K562 (cell line): ENCODE measurements around the gene HDAC9. TPM values are rescaled to one million over a fixed set of nuclear protein-coding genes. Genes with fewer than 3 reads are reported as not detected.

Experiments
- ATAC-seq: fragments of 200-7000 bp; cut with Tn5 transposase; 3 replicates; pipeline ENCODE4 v1.9.1; 2020; ENCODE audit warnings: moderate library complexity
- BruUV-seq: library from RNA; stranded (reverse); fragments of 400-500 nt; replicated peaks from 2 replicates; lab custom pipeline; 2021; lab: Mats Ljungman, UMichigan
- CTCF ChIA-PET: fragments of 300-600 bp; formaldehyde crosslinking; extraction: SDS; loops from one replicate; lab custom pipeline; 2021; ENCODE audit warnings: low intra/inter-chr PET ratio; lab: Yijun Ruan, JAX
- POLR2A ChIA-PET: fragments of 300-600, 350-650 bp; sonication (Branson Sonifier 250); formaldehyde crosslinking; extraction: SDS; loops from one replicate; lab custom pipeline; 2021; ENCODE audit warnings: antibody characterized with exemption, inconsistent platforms; lab: Yijun Ruan, JAX
- DNase-seq, 4 experiments: peaks; one replicate each; pipeline versions ENCODE4 v3.0.0 to v3.0.0-alpha.2; 2011 to 2018; ENCODE audit warnings: low spot score in 3 of 4, mixed read lengths in 3 of 4; ENCODE audit errors: extremely low read depth in 1 of 4
- FAIRE-seq: peaks from 2 replicates; lab custom pipeline; 2011; peaks lifted over from hg19 to GRCh38; lab: Jason Lieb, UNC
- H2AFZ ChIP-seq: 2 replicates; pipeline ENCODE4 v1.6.0; 2011; ENCODE audit warnings: low read depth, low read length, control low read depth, inconsistent platforms
- H3K27ac ChIP-seq: fragments of 200-600 bp; 3 replicates; pipeline ENCODE4 v1.8.0; 2011; ENCODE audit warnings: low read depth, mild to moderate bottlenecking, control low read depth, inconsistent platforms, low read length, moderate library complexity, mixed read lengths; ENCODE audit errors: extremely low read depth
- H3K27me3 ChIP-seq, 2 experiments: fragments of 300-600 bp in 1 of 2; 2 replicates in 1 of 2; 3 replicates in 1 of 2; pipeline versions ENCODE4 v1.6.0 to v1.8.0; 2011; ENCODE audit warnings: inconsistent platforms in 2 of 2, low read length in 2 of 2, mild to moderate bottlenecking in 1 of 2, mixed read lengths in 1 of 2, moderate library complexity in 1 of 2; ENCODE audit not compliant: control insufficient read depth in 2 of 2, insufficient read depth in 2 of 2
- H3K36me3 ChIP-seq: fragments of 300-600 bp; 3 replicates; pipeline ENCODE4 v1.8.0; 2011; ENCODE audit warnings: mild to moderate bottlenecking, low read length, inconsistent platforms; ENCODE audit not compliant: control insufficient read depth, insufficient read depth
- H3K4me1 ChIP-seq, 2 experiments: fragments of 200-600 bp in 1 of 2; replicated peaks in 1 of 2; 2 replicates in 1 of 2; 3 replicates in 1 of 2; pipeline versions ENCODE4 v1.5.1 to v1.8.0; 2011; ENCODE audit warnings: inconsistent platforms in 2 of 2, low read length in 2 of 2, mild to moderate bottlenecking in 1 of 2, mixed read lengths in 1 of 2, moderate library complexity in 1 of 2; ENCODE audit not compliant: control insufficient read depth in 2 of 2, insufficient read depth in 2 of 2
- H3K4me2 ChIP-seq: 2 replicates; pipeline ENCODE4 v1.6.1; 2011; ENCODE audit warnings: low read length, control low read depth, inconsistent platforms, mixed read lengths; ENCODE audit not compliant: insufficient read depth
- H3K4me3 ChIP-seq: fragments of 200-600 bp; sonication (generic), shearing (Covaris generic); 2 replicates; pipeline ENCODE4 v1.5.1; 2016; ENCODE audit warnings: control low read depth, inconsistent platforms
- H3K79me2 ChIP-seq: fragments of 200-600 bp; 3 replicates; pipeline ENCODE4 v1.8.0; 2011; ENCODE audit warnings: low read length, inconsistent platforms; ENCODE audit not compliant: control insufficient read depth, insufficient read depth
- H3K9ac ChIP-seq, 2 experiments: 2 replicates each; pipeline versions ENCODE4 v1.6.0 to v1.6.1; 2011; ENCODE audit warnings: low read depth in 2 of 2, low read length in 2 of 2, control low read depth in 1 of 2, inconsistent platforms in 1 of 2, mild to moderate bottlenecking in 1 of 2, mixed read lengths in 1 of 2; ENCODE audit not compliant: insufficient read depth in 1 of 2
- H3K9me1 ChIP-seq: one replicate; pipeline ENCODE4 v1.6.0; 2011; ENCODE audit warnings: inconsistent platforms, mild to moderate bottlenecking, low read length, moderate library complexity; ENCODE audit not compliant: control insufficient read depth, insufficient read depth
- H3K9me3 ChIP-seq: replicated peaks from 2 replicates; pipeline ENCODE4 v1.5.1; 2011; ENCODE audit warnings: low read depth, low read length, inconsistent platforms; ENCODE audit not compliant: control insufficient read depth, insufficient read depth
- H4K20me1 ChIP-seq: replicated peaks from 2 replicates; pipeline ENCODE4 v1.6.1; 2011; ENCODE audit warnings: low read length, inconsistent platforms, mixed read lengths; ENCODE audit not compliant: control insufficient read depth, insufficient read depth
- BCOR ChIP-seq: fragments of 450-650 bp; IDR thresholded peaks from 2 replicates; pipeline ENCODE4 v1.6.1; 2016
- CAMTA2 ChIP-seq: fragments of 250-450 bp; sonication (Bioruptor Pico); conservative IDR thresholded peaks from 2 replicates; pipeline ENCODE4 v1.5.1; 2022
- CEBPB ChIP-seq: fragments of 450-650 bp; IDR thresholded peaks from 2 replicates; pipeline ENCODE4 v1.6.1; 2016; ENCODE audit warnings: missing genetic modification characterization, missing compliant biosample characterization
- ELF2 ChIP-seq: fragments of 250-450 bp; sonication (Bioruptor Pico); IDR thresholded peaks from 2 replicates; pipeline ENCODE4 v1.5.0; 2021; ENCODE audit warnings: mild to moderate bottlenecking
- FIP1L1 ChIP-seq: fragments of 200-400 bp; formaldehyde crosslinking; IDR thresholded peaks from 2 replicates; pipeline ENCODE4 v1.6.1; 2018; ENCODE audit warnings: mild to moderate bottlenecking, low read depth, low read length; ENCODE audit not compliant: poor library complexity, severe bottlenecking
- FOXK2 ChIP-seq, 2 experiments: fragments of 450-650 bp; IDR thresholded peaks in 1 of 2; conservative IDR thresholded peaks in 1 of 2; 2 replicates each; pipeline ENCODE4 v1.6.1; 2016; ENCODE audit warnings: low read depth in 2 of 2, mild to moderate bottlenecking in 1 of 2
- GABPB2 ChIP-seq: fragments of 250-450 bp; sonication (Bioruptor Pico); conservative IDR thresholded peaks from 2 replicates; pipeline ENCODE4 v1.5.1; 2021; ENCODE audit warnings: mild to moderate bottlenecking
- GATAD2B ChIP-seq: fragments of 450-650 bp; IDR thresholded peaks from 2 replicates; pipeline ENCODE4 v1.6.1; 2017; ENCODE audit warnings: mild to moderate bottlenecking, borderline replicate concordance
- HOXB6 ChIP-seq: fragments of 250-450 bp; sonication (Bioruptor Pico); IDR thresholded peaks from 2 replicates; pipeline ENCODE4 v1.5.1; 2022; ENCODE audit warnings: mild to moderate bottlenecking, borderline replicate concordance
- KAT8 ChIP-seq: fragments of 450-650 bp; IDR thresholded peaks from 2 replicates; pipeline ENCODE4 v1.6.1; 2016; ENCODE audit warnings: low read depth, mild to moderate bottlenecking
- KDM2B ChIP-seq: fragments of 250-450 bp; sonication (Bioruptor Pico); IDR thresholded peaks from 2 replicates; pipeline ENCODE4 v1.8.0; 2021; ENCODE audit warnings: mild to moderate bottlenecking, moderate library complexity
- MTA2 ChIP-seq: fragments of 450-650 bp; IDR thresholded peaks from 2 replicates; pipeline ENCODE4 v1.6.1; 2016; ENCODE audit warnings: low read depth
- NFRKB ChIP-seq: fragments of 450-650 bp; IDR thresholded peaks from 2 replicates; pipeline ENCODE4 v1.6.1; 2016; ENCODE audit warnings: low read depth
- NR3C1 ChIP-seq: sonication (generic); formaldehyde crosslinking; IDR thresholded peaks from 2 replicates; pipeline ENCODE4 v1.8.1; 2022; ENCODE audit warnings: missing genetic modification reagents
- SETDB1 ChIP-seq: IDR thresholded peaks from one replicate; pipeline ENCODE4 v1.6.1; 2012; ENCODE audit warnings: low read length, control low read depth, inconsistent platforms
- SLC30A9 ChIP-seq: fragments of 250-450 bp; sonication (Bioruptor Pico); IDR thresholded peaks from 2 replicates; pipeline ENCODE4 v1.8.0; 2022; ENCODE audit warnings: mild to moderate bottlenecking, moderate library complexity
- ZNF445 ChIP-seq: fragments of 250-450 bp; sonication (Bioruptor Pico); IDR thresholded peaks from 2 replicates; pipeline ENCODE4 v1.4.0; 2020; ENCODE audit warnings: low read depth, mild to moderate bottlenecking, moderate library complexity
- ZNF79 ChIP-seq: fragments of 250-450 bp; sonication (Bioruptor Pico); IDR thresholded peaks from 2 replicates; pipeline ENCODE4 v1.4.0; 2020; ENCODE audit warnings: low read depth, mild to moderate bottlenecking, moderate library complexity
- WGBS: fragments of 100-300 bp; shearing (Covaris generic); methylation state at CpG from one replicate; pipeline ENCODE4 v1.1.6; 2016; ENCODE audit warnings: low coverage, mixed read lengths; ENCODE audit not compliant: insufficient coverage; ENCODE audit errors: missing lambda C conversion rate; 5-methylcytosine and 5-hydroxymethylcytosine counted together
- in situ Hi-C: fragments of 300-500 bp; cut with MboI; formaldehyde crosslinking; loops from 4 replicates; pipeline ENCODE4 v1.15.0; 2018; ENCODE audit warnings: inconsistent platforms, mixed read lengths
- intact Hi-C: fragments of 100-400 bp; cut with micrococcal nuclease; formaldehyde crosslinking; loops from 2 replicates; pipeline ENCODE4 v1.14.2; 2022
- polyA plus RNA-seq, 8 experiments: library from polyadenylated mRNA; depleted of rRNA in 4 of 8; stranded (reverse) in 5 of 8; unstranded in 3 of 8; fragments of >200 nt; fragmentation: Nextera tagmentation in 2 of 8; fragmentation: Illumina TruSeq in 1 of 8; extraction: Ambion mirVana in 2 of 8; extraction: Trizol in 1 of 8; gene quantifications; 2 replicates each; pipeline versions ENCODE4 v1.2.1 to v1.2.3, GENCODE V29; 2011 to 2014; ENCODE audit warnings: inconsistent platforms in 1 of 8, missing spikeins in 1 of 8
- total RNA-seq, 7 experiments: library from RNA; depleted of rRNA in 6 of 7; stranded (reverse); fragments of >200 nt in 6 of 7; fragmentation: Illumina TruSeq in 2 of 7; extraction: Trizol in 2 of 7; gene quantifications; 2 replicates each; pipeline versions ENCODE4 v1.2.1 to v1.2.3, GENCODE V29; 2011 to 2021; ENCODE audit warnings: low replicate concordance in 1 of 7
- TF ChIP-seq, protein P1 (sequence below): fragments of 250-450 bp; sonication (Bioruptor Pico); IDR thresholded peaks from 2 replicates; pipeline ENCODE4 v1.4.0; 2020
- TF ChIP-seq, protein P2 (sequence below): sonication (generic); IDR thresholded peaks from 2 replicates; pipeline ENCODE4 v1.6.1; 2016

HDAC9 gene
- total and polyA plus RNA-seq, 9 of the 15 experiments (the other 6 are each of a cell fraction or from before 2014, with no cell fraction given): 0.08 to 0.91 (median 0.33) TPM

DNA sequence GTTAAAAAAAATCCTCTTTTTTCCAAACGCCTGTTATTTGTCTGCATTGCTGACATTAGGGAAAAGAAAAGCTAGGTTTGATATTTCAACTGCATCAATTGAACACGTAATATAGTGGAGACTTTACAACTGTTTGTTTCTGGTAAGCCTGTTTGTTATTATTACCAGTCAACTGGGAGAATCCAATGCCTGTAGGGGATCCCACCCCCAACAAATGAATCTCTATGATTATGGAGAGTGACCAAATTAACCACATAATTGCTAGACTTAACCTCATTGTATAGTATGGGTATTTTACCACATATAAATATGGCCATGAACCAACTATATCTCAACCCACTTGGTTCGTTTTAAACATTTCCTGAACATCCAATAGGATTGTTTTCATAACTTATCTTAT is 405.8 kb downstream of the HDAC9 start (continued):
- TF ChIP-seq GABPB2 (CRISPR knock-in tag) (no peak), BCOR (no peak), GATAD2B (no peak), KAT8 (no peak), ZNF445 (CRISPR knock-in tag) (no peak), ELF2 (no peak)
- TF ChIP-seq, protein P1, sequence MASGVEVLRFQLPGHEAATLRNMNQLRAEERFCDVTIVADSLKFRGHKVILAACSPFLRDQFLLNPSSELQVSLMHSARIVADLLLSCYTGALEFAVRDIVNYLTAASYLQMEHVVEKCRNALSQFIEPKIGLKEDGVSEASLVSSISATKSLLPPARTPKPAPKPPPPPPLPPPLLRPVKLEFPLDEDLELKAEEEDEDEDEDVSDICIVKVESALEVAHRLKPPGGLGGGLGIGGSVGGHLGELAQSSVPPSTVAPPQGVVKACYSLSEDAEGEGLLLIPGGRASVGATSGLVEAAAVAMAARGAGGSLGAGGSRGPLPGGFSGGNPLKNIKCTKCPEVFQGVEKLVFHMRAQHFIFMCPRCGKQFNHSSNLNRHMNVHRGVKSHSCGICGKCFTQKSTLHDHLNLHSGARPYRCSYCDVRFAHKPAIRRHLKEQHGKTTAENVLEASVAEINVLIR (CRISPR knock-in tag): no peak
- TF ChIP-seq, protein P2, sequence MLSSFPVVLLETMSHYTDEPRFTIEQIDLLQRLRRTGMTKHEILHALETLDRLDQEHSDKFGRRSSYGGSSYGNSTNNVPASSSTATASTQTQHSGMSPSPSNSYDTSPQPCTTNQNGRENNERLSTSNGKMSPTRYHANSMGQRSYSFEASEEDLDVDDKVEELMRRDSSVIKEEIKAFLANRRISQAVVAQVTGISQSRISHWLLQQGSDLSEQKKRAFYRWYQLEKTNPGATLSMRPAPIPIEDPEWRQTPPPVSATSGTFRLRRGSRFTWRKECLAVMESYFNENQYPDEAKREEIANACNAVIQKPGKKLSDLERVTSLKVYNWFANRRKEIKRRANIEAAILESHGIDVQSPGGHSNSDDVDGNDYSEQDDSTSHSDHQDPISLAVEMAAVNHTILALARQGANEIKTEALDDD: no peak

DNA sequence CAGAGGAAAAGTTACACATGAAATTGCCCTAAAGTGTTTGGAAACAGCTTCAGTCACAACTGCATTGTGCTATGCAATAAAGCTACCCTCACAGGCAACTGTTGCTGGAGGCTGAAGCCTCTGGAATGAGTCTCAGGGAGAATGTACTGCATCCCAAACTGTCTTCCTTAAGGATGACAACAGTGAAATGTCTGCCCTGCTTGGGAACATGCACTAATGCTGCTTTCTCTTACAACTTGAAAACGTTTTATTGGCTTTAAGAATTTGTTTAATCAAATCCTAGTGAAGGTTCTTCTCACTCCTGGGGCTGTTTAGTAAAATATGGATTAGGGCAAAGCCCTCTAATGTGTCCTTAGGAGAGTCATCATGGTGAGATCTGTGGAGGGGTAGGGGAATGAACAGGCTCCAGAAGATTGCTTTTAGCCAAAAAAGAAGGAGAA is 406.5 kb downstream of the HDAC9 start:
- H3K27me3 ChIP-seq: no peaks in the 10 kb centered on the region
- no peak overlapping the region for H3K4me3 ChIP-seq
- H2AFZ ChIP-seq: no peak overlapping the region
- H4K20me1 ChIP-seq: no peaks in the 10 kb centered on the region
- H3K79me2 ChIP-seq: no peaks in the 10 kb centered on the region
- CTCF ChIA-PET: no interaction called here
- no TSS peak for BruUV-seq
- no peaks in the 10 kb centered on the region for H3K9me3 ChIP-seq
- POLR2A ChIA-PET: no interaction called here
- H3K27ac ChIP-seq: no peak overlapping the region
- no peaks in the 10 kb centered on the region for H3K9me1 ChIP-seq
- ATAC-seq (no peak), DNase-seq (no peak), FAIRE-seq (no peak)
- in situ Hi-C loops: no loop called here
- no peak overlapping the region for H3K4me2 ChIP-seq
- no peaks in the 10 kb centered on the region for H3K36me3 ChIP-seq
- 0% methylated on average over 1 of the region's 1 CpG for WGBS
- TF ChIP-seq CAMTA2 (CRISPR knock-in tag) (no peak), KDM2B (no peak), SETDB1 (no peak), MTA2 (no peak), SLC30A9 (CRISPR knock-in tag) (no peak), CEBPB (tag) (no peak), ZNF79 (CRISPR knock-in tag) (no peak), FIP1L1 (no peak), NR3C1 (CRISPR knock-in tag) (no peak), FOXK2 (conservative IDR thresholded peaks at IDR 0.05 in 1 of 2, IDR thresholded peaks at IDR 0.05 in 1 of 2; ENCODE audit: low read depth in 2 of 2) (no peak), NFRKB (no peak), HOXB6 (CRISPR knock-in tag) (no peak)
- no peaks in the 10 kb centered on the region for H3K4me1 ChIP-seq
- no peak overlapping the region for H3K9ac ChIP-seq
- intact Hi-C loops: no loop called here
